Measurements from ENCODE around the gene GTPBP4. TPM values are rescaled to one million over a fixed set of nuclear protein-coding genes. Genes with fewer than 3 reads are reported as not detected.
"Not testable (repeated sequence)": the region's sequence is repeated elsewhere in the genome, so short reads cannot be mapped to it uniquely, and the experiment has no call there.

The GTPBP4 gene
- total and polyA plus RNA-seq, 9 of the 15 experiments (the other 6 are each of a cell fraction or from before 2014, with no cell fraction given) = 79.0 to 155 (median 128) TPM

GRCh38 chr10:1066734-1067133 is 78.5 kb downstream of the GTPBP4 start:
- H3K79me2 ChIP-seq (ENCODE audit: control insufficient read depth, insufficient read depth, low read length); ATAC-seq; H3K9me1 ChIP-seq (ENCODE audit: control insufficient read depth, insufficient read depth, low read length); BruUV-seq (replicated peaks); H3K27ac ChIP-seq (ENCODE audit: extremely low read depth, low read depth, low read length); intact Hi-C loops (cut with micrococcal nuclease); H2AFZ ChIP-seq (ENCODE audit: low read depth, low read length); H3K4me3 ChIP-seq; H3K4me1 ChIP-seq (replicated peaks in 1 of 2; ENCODE audit: control insufficient read depth in 2 of 2, insufficient read depth in 2 of 2, low read length in 2 of 2); H3K9ac ChIP-seq (ENCODE audit: insufficient read depth in 1 of 2, low read depth in 2 of 2, low read length in 2 of 2); H3K4me2 ChIP-seq (ENCODE audit: insufficient read depth, low read length); H3K36me3 ChIP-seq (ENCODE audit: control insufficient read depth, insufficient read depth, low read length); FAIRE-seq; in situ Hi-C loops (cut with MboI); DNase-seq (ENCODE audit: extremely low read depth in 1 of 4, low spot score in 3 of 4); H3K9me3 ChIP-seq (replicated peaks; ENCODE audit: control insufficient read depth, insufficient read depth, low read depth, low read length); H3K27me3 ChIP-seq (ENCODE audit: control insufficient read depth in 2 of 2, insufficient read depth in 2 of 2, low read length in 2 of 2); H4K20me1 ChIP-seq (replicated peaks; ENCODE audit: control insufficient read depth, insufficient read depth, low read length): not testable (repeated sequence)
- WGBS (ENCODE audit: insufficient coverage, low coverage, missing lambda C conversion rate) = 37% methylated on average over 8 of the region's 8 CpGs
- POLR2A ChIA-PET = interaction anchor here (1.6 kb wide), 1 partner anchor 9 kb away, joined by 4 read pairs; no protein-coding TSS in a partner anchor
- TF ChIP-seq CHD2 (IDR thresholded peaks at IDR 0.05; ENCODE audit: low read depth, low read length) = peak; percentile 26; the same call in 1 of the 2 replicates
- 0 out of 2 replicates have a peak, but pooled peaks have one; percentile 43 for TF ChIP-seq ZNF766 (CRISPR knock-in tag; conservative IDR thresholded peaks at IDR 0.05)
- CTCF ChIA-PET (ENCODE audit: low intra/inter-chr PET ratio) = interaction anchor here (0.6 kb wide), 1 partner anchor 47 kb away, joined by 3 read pairs; no protein-coding TSS in a partner anchor

GRCh38 chr10:1068380-1069361 is 80.4 kb downstream of the GTPBP4 start:
- no peak for ATAC-seq
- Histone ChIP-seq H3K9me1 (ENCODE audit: control insufficient read depth, insufficient read depth, low read length) (no peaks in the 10 kb centered on the region), H2AFZ (ENCODE audit: low read depth, low read length) (no peak overlapping the region), H3K27ac (ENCODE audit: extremely low read depth, low read depth, low read length) (no peak overlapping the region), H3K4me3 (no peak overlapping the region), H3K36me3 (ENCODE audit: control insufficient read depth, insufficient read depth, low read length) (peaks cover 12% of the 10 kb centered on the region; the same call in 2 of the 3 replicates), H3K9ac (ENCODE audit: insufficient read depth in 1 of 2, low read depth in 2 of 2, low read length in 2 of 2) (no peak overlapping the region), H3K79me2 (ENCODE audit: control insufficient read depth, insufficient read depth, low read length) (no peaks in the 10 kb centered on the region), H3K4me1 (replicated peaks in 1 of 2; ENCODE audit: control insufficient read depth in 2 of 2, insufficient read depth in 2 of 2, low read length in 2 of 2) (no peaks in the 10 kb centered on the region; a peak in 1 of 5 replicates), H3K9me3 (replicated peaks; ENCODE audit: control insufficient read depth, insufficient read depth, low read depth, low read length) (no peaks in the 10 kb centered on the region), H3K4me2 (ENCODE audit: insufficient read depth, low read length) (no peak overlapping the region), H3K27me3 (ENCODE audit: control insufficient read depth in 2 of 2, insufficient read depth in 2 of 2, low read length in 2 of 2) (no peaks in the 10 kb centered on the region), H4K20me1 (replicated peaks; ENCODE audit: control insufficient read depth, insufficient read depth, low read length) (no peaks in the 10 kb centered on the region)
- in situ Hi-C loops (cut with MboI) (no loop called here), intact Hi-C loops (cut with micrococcal nuclease) (no loop called here)
- TF ChIP-seq TCF7L2 (IDR thresholded peaks at IDR 0.05; ENCODE audit: low read depth, low read length) (no peak), RFX5 (IDR thresholded peaks at IDR 0.05; ENCODE audit: low read depth, low read length) (no peak), KDM5B (IDR thresholded peaks at IDR 0.05; ENCODE audit: insufficient replicate concordance, low read depth, low read length) (no peak), ILK (tag; IDR thresholded peaks at IDR 0.05; ENCODE audit: borderline replicate concordance, low read depth) (no peak), ZNF224 (CRISPR knock-in tag; IDR thresholded peaks at IDR 0.05) (no peak), BCL6 (CRISPR knock-in tag; IDR thresholded peaks at IDR 0.05) (no peak)
- CTCF ChIA-PET (ENCODE audit: low intra/inter-chr PET ratio) = no interaction called here
- BruUV-seq (replicated peaks) = no TSS peak
- POLR2A ChIA-PET = interaction anchor here (0.5 to 2.1 kb wide), 3 partner anchors 11 to 20 kb away, joined by 4 to 11 read pairs (median 4); partner anchors contain the start of gene IDI1
- 72% methylated on average over 9 of the region's 10 CpGs for WGBS (ENCODE audit: insufficient coverage, low coverage, missing lambda C conversion rate)
- no peak for DNase-seq (ENCODE audit: extremely low read depth in 1 of 4, low spot score in 3 of 4)
- FAIRE-seq = no peak

Data from K562 (cell line).